ENCODE results near the gene NAA80. TPM values are rescaled to one million over a fixed set of nuclear protein-coding genes. Genes with fewer than 3 reads are reported as not detected.

Gene NAA80
- total and polyA plus RNA-seq, 2 of the 13 experiments (the other 11 are each of a cell fraction or from before 2014, with no cell fraction given): 3.4 to 8.7 TPM

GRCh38 chr3:50263478-50264382 lies 35.5 kb downstream of the NAA80 start (continued):
- peak; percentile 75 for TF ChIP-seq PATZ1 (CRISPR knock-in tag; IDR thresholded peaks at IDR 0.05)
- no peak for TF ChIP-seq SOX5 (CRISPR knock-in tag; IDR thresholded peaks at IDR 0.05; ENCODE audit: borderline replicate concordance)
- TF ChIP-seq ZMYM4 (CRISPR knock-in tag; IDR thresholded peaks at IDR 0.05): peak; percentile 9; the same call in 1 of the 2 replicates
- TF ChIP-seq ARID3A (IDR thresholded peaks at IDR 0.05; ENCODE audit: low read depth, low read length): no peak
- TF ChIP-seq NFRKB (IDR thresholded peaks at IDR 0.05): no peak
- TF ChIP-seq MYPOP (CRISPR knock-in tag; IDR thresholded peaks at IDR 0.05): 0 out of 2 replicates have a peak, but pooled peaks have one; percentile 28
- 0 out of 2 replicates have a peak, but pooled peaks have one; percentile 21 for TF ChIP-seq SALL1 (CRISPR knock-in tag; IDR thresholded peaks at IDR 0.05)
- TF ChIP-seq ARID2 (CRISPR knock-in tag; IDR thresholded peaks at IDR 0.05; ENCODE audit: borderline replicate concordance): no peak
- no peak for TF ChIP-seq NR3C1 (CRISPR knock-in tag; IDR thresholded peaks at IDR 0.05)
- TF ChIP-seq ZNF501 (CRISPR knock-in tag; IDR thresholded peaks at IDR 0.05): no peak
- TF ChIP-seq RCOR2 (CRISPR knock-in tag; IDR thresholded peaks at IDR 0.05): peak; percentile 45; the same call in 1 of the 2 replicates
- no peak for TF ChIP-seq KIAA2018 (CRISPR knock-in tag; IDR thresholded peaks at IDR 0.05; ENCODE audit: borderline replicate concordance)
- peak; percentile 80; the same call in 1 of the 2 replicates for TF ChIP-seq ADNP (CRISPR knock-in tag; IDR thresholded peaks at IDR 0.05)
- no peak for TF ChIP-seq CC2D1A (CRISPR knock-in tag; IDR thresholded peaks at IDR 0.05)
- no peak for TF ChIP-seq NR0B2 (CRISPR knock-in tag; IDR thresholded peaks at IDR 0.05)
